Jurkat, Clone E6-1 (cell line): Measurements from ENCODE around the gene TBCD.

Experiments used
- DNase-seq: peaks from one replicate; pipeline ENCODE4 v3.0.0-alpha.2; 2011; ENCODE audit warnings: low read depth, low spot score
- H3K4me3 ChIP-seq: 2 replicates; pipeline ENCODE4 v1.5.1; 2011; ENCODE audit warnings: mild to moderate bottlenecking, low read length, control low read depth, moderate library complexity

The TBCD gene

DNA sequence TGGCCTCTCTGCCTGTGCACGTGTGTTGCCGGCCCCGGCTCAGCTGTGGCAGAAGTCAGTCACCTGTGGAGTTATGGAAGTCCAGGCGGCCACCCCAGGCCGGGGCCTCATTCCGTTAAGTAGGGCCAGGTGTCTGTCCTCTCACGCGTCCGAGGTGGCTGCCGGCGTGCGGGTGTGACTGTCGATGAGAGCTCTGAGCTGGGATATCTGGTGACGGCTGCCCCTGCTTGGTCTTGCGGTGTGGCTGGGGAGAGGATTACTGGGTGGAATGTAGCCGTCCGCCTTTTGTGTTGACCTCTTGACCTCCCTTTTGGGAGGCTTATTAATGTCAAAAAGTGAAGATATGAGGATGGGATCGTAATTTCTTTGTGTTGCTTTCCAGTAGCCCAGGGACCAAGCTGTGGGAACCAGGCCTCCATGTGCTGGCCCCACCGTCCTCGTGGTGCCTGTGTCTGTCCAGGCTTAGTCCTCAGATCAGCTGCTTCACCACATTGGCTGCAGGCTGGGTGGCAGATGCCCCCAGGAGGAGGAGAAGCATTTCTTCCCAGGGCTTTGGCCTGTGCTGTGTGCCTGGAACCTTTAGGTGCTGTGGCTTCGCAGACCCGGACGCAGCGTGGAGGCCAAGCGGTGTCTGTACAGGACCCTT, 111.0 kb downstream of the TBCD start:
- no peak for DNase-seq
- no peak overlapping the region for H3K4me3 ChIP-seq

GRCh38 chr17:82863383-82863940, 111.6 kb downstream of the TBCD start:
- DNase-seq = no peak
- peak overlapping the region; percentile 24 for H3K4me3 ChIP-seq

GRCh38 chr17:82863941-82864712, 112.3 kb downstream of the TBCD start:
- H3K4me3 ChIP-seq = peak overlapping the region; percentile 31
- peak; percentile 98 for DNase-seq

DNA sequence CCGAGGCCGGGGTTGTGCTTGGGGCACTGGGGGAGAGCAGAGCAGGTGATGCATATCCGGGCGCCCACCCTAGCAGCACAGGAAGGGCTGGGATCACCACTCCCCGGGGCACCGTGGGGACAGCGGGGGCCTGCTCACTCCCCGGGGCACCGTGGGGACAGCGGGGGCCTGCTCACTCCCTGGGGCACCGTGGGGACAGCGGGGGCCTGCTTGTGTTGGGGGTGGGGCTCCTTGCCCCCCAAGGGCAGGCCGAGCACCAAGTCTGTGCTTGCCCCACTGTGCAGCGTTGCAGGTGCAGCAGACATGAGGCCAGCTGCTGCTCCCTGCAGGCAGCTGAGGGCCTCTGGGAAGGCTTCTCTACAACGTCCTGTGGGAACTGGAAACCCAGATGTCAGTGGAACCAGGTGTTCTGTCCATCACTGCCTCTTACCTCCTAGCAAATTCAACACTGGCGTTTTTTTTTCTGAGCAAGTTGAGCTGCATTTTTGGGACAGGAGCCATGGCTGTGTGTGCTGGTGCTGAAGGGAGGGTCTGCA, 112.9 kb downstream of the TBCD start:
- peak overlapping the region; percentile 31 for H3K4me3 ChIP-seq
- peak; percentile 73 for DNase-seq

DNA sequence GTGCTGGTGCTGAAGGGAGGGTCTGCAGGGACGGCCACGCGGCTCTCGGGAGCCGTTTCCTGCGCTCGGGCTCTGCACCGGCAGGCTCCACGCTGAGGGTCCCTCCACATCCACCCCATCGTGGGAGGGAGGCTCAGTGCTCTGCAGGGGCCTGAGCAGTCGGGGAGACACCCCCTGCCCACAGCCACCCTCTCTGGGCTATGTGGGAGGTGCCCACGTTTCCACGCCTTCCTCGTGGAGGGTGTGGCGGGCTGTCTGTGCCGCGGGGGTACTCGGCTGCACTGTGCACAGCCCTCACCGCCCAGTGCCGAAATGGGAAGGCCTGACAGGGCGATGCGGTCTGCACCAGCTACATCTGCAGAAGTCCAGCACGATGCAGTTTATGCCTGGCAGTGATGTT, 113.4 kb downstream of the TBCD start:
- H3K4me3 ChIP-seq = no peak overlapping the region
- DNase-seq = no peak

- DNase-seq = no peak
- H3K4me3 ChIP-seq = no peak overlapping the region
Observed at GRCh38 chr17:82865774-82866395, 114.0 kb downstream of the TBCD start.

- no peak for DNase-seq
- no peak overlapping the region for H3K4me3 ChIP-seq
Observed at GRCh38 chr17:82866590-82867191, 114.8 kb downstream of the TBCD start.

DNA sequence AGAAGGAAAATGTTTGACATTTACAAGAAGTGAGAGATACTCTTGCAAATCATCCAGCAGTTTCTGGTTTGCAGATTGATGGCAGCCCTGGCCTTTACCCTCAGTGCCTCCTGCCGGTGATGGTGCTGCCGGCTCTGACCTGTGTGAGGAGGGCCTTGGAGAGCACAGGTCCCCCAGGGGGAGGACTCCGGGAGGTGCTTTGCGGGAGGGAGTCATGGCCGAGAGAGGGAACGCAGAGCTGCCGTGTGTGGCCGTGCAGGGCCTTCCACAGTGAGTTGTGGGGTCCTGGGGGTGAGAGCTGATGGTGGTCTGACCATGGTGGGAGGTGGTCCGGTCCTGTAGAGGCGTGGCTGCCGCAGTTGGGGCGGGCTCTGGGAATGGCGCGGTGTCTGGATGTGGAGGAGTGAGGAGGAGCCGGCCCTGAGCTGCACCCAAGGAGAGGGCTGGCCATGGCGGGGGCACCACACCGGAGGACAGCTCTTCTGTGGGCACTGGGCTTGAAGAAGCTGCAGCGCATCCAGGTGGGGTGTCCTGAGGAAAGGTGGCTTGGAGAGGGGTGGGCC, 116.0 kb downstream of the TBCD start:
- H3K4me3 ChIP-seq = no peak overlapping the region
- no peak for DNase-seq

DNA sequence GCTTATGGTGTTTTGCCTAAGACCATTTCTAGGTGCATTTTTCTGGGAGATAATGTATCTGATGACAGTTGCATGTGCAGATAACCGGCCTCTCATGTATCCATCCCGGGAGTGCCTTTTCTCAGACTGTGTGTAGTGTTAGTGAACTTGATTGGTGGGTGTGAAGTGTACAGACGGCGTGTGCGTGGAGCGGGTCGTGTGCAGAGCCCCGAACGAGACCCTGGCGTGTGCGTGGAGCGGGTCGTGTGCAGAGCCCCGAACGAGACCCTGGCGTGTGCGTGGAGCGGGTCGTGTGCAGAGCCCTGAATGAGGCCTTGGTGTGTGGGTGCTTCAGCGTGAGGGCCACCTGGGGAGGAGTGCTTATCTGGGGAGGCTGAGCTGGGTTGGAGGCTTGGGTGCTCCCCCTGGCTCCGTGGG, 116.9 kb downstream of the TBCD start:
- no peak overlapping the region for H3K4me3 ChIP-seq
- no peak for DNase-seq

GRCh38 chr17:82869536-82869935, 117.7 kb downstream of the TBCD start:
- no peak overlapping the region for H3K4me3 ChIP-seq
- DNase-seq = no peak

DNA sequence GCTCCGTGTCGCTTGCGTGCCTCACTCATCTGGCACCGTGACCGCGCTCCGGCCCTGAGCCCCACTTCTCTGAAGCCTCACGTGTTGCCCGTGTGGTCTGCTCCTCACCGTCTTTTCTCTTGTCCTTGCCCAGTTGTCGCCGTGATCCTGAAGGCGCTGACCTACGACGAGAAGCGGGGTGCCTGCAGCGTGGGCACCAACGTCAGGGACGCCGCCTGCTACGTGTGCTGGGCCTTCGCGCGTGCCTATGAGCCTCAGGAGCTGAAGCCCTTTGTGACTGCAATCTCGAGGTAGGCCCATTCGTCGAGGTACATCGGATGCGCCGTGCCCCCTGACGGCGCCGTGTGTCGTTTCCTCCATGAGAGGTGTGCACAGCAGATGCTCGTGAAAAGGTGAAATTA, 118.2 kb downstream of the TBCD start:
- no peak overlapping the region for H3K4me3 ChIP-seq
- DNase-seq = no peak

DNA sequence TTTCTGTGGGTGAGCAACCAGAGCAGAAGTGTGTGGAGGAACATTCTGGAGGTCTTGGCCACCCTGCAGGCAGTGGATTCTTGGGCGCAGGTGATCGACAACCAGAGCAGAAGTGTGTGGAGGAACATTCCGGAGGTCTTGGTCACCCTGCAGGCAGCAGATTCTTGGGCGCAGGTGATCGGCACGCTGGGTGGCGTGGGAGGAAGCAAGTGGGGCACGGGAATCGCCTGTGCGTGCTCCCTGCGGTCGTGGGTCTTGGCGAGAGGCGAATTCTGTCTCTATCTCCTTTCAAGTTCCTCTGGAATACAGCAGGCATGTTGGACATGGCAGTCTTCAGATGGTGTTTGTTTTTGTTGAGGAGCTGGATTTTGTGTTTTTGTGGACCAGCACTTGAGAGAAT, 118.7 kb downstream of the TBCD start:
- H3K4me3 ChIP-seq = no peak overlapping the region
- DNase-seq = no peak

DNA sequence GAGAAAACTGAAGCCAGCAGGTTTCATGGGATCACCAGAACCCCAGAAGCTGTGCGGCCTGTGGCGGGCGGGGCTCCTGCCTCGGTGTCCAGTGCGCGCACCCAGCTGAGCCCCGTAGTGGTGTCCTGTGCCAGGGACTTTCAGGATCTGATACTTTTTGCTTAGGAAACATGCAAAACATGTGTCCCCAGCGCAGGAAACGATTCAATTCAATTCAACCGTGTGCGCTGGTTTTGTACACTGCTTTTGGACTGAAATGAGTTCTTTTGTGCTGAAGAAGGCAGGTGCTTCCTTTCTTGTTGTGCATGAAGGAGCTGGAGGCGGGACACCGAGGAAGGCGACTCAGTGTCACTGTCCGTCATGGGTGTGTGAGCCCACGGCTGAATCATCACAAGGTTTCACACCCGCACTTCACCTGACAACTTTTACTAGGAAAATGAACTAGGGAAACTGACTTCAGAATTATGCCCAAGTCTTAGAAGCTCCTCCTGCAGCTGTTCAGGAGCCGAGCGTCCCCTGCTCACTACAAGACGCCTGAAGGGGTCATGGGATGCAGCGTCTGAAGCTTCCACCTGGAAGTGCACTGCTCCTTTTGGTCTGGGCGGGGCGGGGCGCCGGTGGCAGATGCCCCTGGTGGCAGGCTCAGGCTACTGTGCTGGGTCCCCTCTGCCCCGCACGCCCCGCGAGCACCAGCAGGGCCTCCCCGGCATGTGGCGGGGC, 119.4 kb downstream of the TBCD start:
- DNase-seq = no peak
- H3K4me3 ChIP-seq = no peak overlapping the region

DNA sequence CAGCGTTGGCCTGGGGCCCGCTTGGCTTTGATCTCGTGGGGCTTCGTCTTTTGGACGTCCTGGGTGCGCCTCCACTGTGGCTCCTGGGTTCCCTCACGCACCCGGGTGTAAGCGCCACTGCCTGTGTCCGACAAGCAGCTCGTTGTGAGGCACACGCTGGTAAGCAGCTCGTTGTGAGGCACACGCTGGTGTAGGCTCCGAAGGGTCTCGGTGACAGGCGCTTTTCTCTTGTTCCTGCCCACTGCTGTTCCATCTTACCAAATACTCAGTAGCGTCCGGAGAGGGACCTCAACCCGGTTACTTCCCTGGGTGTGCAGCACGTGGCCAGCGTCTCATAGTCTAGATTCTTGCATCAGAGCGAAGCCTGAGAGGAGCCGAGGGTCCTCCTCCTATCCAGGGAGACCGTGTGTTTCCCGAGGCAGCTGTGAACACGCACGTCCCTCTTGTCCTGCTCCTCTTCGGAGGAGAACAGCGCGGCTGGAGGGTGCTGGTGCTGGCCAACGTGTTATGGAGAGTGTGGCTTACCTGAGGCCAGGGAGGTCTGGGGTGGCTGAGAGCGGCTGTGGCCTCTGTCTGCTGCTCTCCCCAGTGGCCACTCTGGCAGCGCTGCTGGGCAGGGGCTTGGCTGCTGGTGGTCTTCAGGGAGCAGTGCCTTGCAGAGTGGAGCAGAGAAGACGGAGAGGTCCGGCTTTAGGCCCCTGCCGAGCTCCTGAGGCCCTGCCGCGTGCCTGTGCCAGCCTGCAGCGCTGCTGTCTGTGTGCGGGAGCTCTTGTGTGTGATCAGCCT, 120.1 kb downstream of the TBCD start:
- no peak overlapping the region for H3K4me3 ChIP-seq
- DNase-seq = no peak

DNA sequence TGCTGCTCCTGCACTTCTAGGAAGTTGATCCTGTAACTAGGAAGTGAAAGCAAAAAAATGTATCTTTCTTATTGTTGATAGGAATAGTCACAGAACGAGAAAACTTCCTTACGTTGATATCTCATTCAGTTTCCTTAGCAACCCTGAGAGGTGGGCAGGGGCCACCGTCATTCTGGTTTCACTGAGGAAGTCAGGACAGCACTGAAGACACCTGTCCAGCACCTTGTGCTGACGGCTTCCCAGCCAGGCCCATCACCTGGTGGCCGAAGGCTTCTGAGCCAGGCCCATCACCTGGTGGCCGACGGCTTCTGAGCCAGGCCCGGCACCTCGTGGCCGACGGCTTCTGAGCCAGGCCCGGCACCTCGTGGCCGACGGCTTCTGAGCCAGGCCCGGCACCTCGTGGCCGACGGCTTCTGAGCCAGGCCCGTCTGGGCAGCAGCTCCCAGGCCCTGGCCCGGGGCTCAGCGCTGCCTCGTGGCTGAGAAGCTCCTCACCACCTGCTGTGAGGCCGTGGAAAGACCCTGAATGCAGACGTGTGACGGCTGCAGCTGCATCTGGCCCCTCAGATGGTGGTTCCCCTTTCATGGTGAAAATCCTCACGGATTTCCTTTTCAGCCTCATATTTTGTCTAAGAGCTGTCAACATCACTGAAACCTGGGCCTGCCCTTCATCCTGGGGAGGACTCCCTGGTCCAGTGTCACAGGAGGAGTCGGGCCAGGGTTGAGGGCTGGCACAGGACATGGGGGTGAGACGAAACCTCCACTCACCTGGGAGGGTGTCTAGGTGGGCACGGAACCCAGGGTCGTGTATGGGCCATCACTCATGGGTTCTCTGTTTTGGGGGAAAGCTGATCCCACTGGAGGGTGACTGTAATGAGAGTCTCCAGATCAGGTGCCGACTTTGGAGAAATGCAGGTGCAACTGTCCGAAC, 121.0 kb downstream of the TBCD start:
- no peak for DNase-seq
- H3K4me3 ChIP-seq = no peak overlapping the region

GRCh38 chr17:82873521-82873920, 121.7 kb downstream of the TBCD start:
- no peak for DNase-seq

More at GRCh38 chr17:82873521-82873920, 121.7 kb downstream of the TBCD start:
- no peak overlapping the region for H3K4me3 ChIP-seq
